GM12878 (cell line): ENCODE results near the gene OSBPL7. TPM values are rescaled to one million over a fixed set of nuclear protein-coding genes. Genes with fewer than 3 reads are reported as not detected.

Experiments
- ATAC-seq: fragments of 200-7000 bp; cut with Tn5 transposase; 3 replicates; pipeline ENCODE4 v1.9.1; 2020; ENCODE audit warnings: mild to moderate bottlenecking, moderate library complexity
- BruUV-seq: library from RNA; stranded (reverse); fragments of 400-500 nt; replicated peaks from 2 replicates; lab custom pipeline; 2021; lab: Mats Ljungman, UMichigan
- CTCF ChIA-PET: fragments of 300-600 bp; sonication (Branson Sonifier 250); formaldehyde crosslinking; extraction: SDS; loops from one replicate; lab custom pipeline; 2021; ENCODE audit warnings: inconsistent platforms; lab: Yijun Ruan, JAX
- POLR2A ChIA-PET: fragments of 350-600 bp; formaldehyde crosslinking; extraction: SDS; loops from one replicate; lab custom pipeline; 2021; ENCODE audit warnings: inconsistent platforms; lab: Charles Lee
- RAD21 ChIA-PET: fragments of 300-600 bp; sonication (Branson Sonifier 250); formaldehyde crosslinking; loops from one replicate; lab custom pipeline; 2023; ENCODE audit warnings: antibody characterized with exemption; ENCODE audit not compliant: unreplicated experiment; lab: Charles Lee
- SMC1A ChIA-PET: fragments of 300-600 bp; sonication (Branson Sonifier 250); formaldehyde crosslinking; loops from one replicate; lab custom pipeline; 2023; ENCODE audit not compliant: unreplicated experiment, uncharacterized antibody; lab: Charles Lee
- DNase-seq: peaks from one replicate; pipeline ENCODE4 v3.0.0-alpha.2; 2011; ENCODE audit warnings: low read depth, low spot score
- FAIRE-seq: peaks from 3 replicates; lab custom pipeline; 2011; peaks lifted over from hg19 to GRCh38; lab: Jason Lieb, UNC
- H2AFZ ChIP-seq: 2 replicates; pipeline ENCODE4 v1.6.0; 2011; ENCODE audit warnings: low read depth, low read length, control low read depth; ENCODE audit not compliant: control insufficient read depth
- H3K27ac ChIP-seq: 2 replicates; pipeline ENCODE4 v1.5.1; 2011; ENCODE audit warnings: control low read depth; ENCODE audit not compliant: control insufficient read depth, insufficient read depth
- H3K27me3 ChIP-seq, 2 experiments: replicated peaks in 1 of 2; 2 replicates each; pipeline versions ENCODE4 v1.6.0 to v1.6.1; 2011; ENCODE audit warnings: low read length in 1 of 2; ENCODE audit not compliant: control insufficient read depth in 2 of 2, insufficient read depth in 2 of 2
- H3K36me3 ChIP-seq, 2 experiments: 2 replicates each; pipeline ENCODE4 v1.5.1; 2011; ENCODE audit warnings: low read length in 1 of 2; ENCODE audit not compliant: control insufficient read depth in 2 of 2, insufficient read depth in 2 of 2
- H3K4me1 ChIP-seq: 2 replicates; pipeline ENCODE4 v1.6.1; 2011; ENCODE audit warnings: mild to moderate bottlenecking, low read length, moderate library complexity, mixed read lengths; ENCODE audit not compliant: control insufficient read depth, insufficient read depth
- H3K4me2 ChIP-seq: 2 replicates; pipeline ENCODE4 v1.6.0; 2011; ENCODE audit warnings: control low read depth; ENCODE audit not compliant: control insufficient read depth, insufficient read depth
- H3K4me3 ChIP-seq: fragments of 200-600 bp; sonication (generic); 2 replicates; pipeline ENCODE4 v1.5.1; 2016
- H3K79me2 ChIP-seq: 2 replicates; pipeline ENCODE4 v1.6.0; 2011; ENCODE audit warnings: low read length; ENCODE audit not compliant: control insufficient read depth, insufficient read depth
- H3K9ac ChIP-seq: 2 replicates; pipeline ENCODE4 v1.8.0; 2011; ENCODE audit warnings: low read length, control low read depth, mixed read lengths; ENCODE audit not compliant: control insufficient read depth, insufficient read depth
- H3K9me3 ChIP-seq: replicated peaks from 3 replicates; pipeline ENCODE4 v1.5.1; 2011; ENCODE audit warnings: mild to moderate bottlenecking, low read length; ENCODE audit not compliant: control insufficient read depth, insufficient read depth
- H4K20me1 ChIP-seq: 2 replicates; pipeline ENCODE4 v1.6.0; 2011; ENCODE audit not compliant: control insufficient read depth, insufficient read depth
- BACH1 ChIP-seq: fragments of 450-650 bp; IDR thresholded peaks from 2 replicates; pipeline ENCODE4 v1.6.1; 2017; ENCODE audit warnings: mild to moderate bottlenecking, borderline replicate concordance
- ETV6 ChIP-seq, 2 experiments: fragments of 450-650 bp in 1 of 2; IDR thresholded peaks in 1 of 2; conservative IDR thresholded peaks in 1 of 2; 2 replicates each; pipeline ENCODE4 v1.6.1; 2014; ENCODE audit warnings: antibody characterized with exemption in 1 of 2, borderline replicate concordance in 1 of 2, low read depth in 1 of 2, mild to moderate bottlenecking in 1 of 2, moderate library complexity in 1 of 2
- HDAC2 ChIP-seq: fragments of 200-600 bp; sonication (generic); IDR thresholded peaks from 2 replicates; pipeline ENCODE4 v1.6.1; 2017
- HDGF ChIP-seq: fragments of 450-650 bp; IDR thresholded peaks from 2 replicates; pipeline ENCODE4 v1.6.1; 2016; ENCODE audit warnings: antibody characterized with exemption
- MTA2 ChIP-seq: fragments of 450-650 bp; IDR thresholded peaks from 2 replicates; pipeline ENCODE4 v1.6.1; 2016; ENCODE audit warnings: low read depth, mild to moderate bottlenecking, moderate library complexity
- NR2C2 ChIP-seq: IDR thresholded peaks from 2 replicates; pipeline ENCODE4 v1.6.1; 2011; ENCODE audit warnings: borderline replicate concordance, low read depth; ENCODE audit not compliant: control insufficient read depth, insufficient read length
- PAX8 ChIP-seq: fragments of 450-650 bp; IDR thresholded peaks from 2 replicates; pipeline ENCODE4 v1.6.1; 2017; ENCODE audit warnings: mild to moderate bottlenecking, moderate library complexity
- SMAD1 ChIP-seq: fragments of 450-650 bp; IDR thresholded peaks from 2 replicates; pipeline ENCODE4 v1.6.1; 2018; ENCODE audit warnings: mild to moderate bottlenecking, low read depth; ENCODE audit not compliant: partially characterized antibody
- YY1 ChIP-seq: IDR thresholded peaks from 2 replicates; pipeline ENCODE4 v1.6.1; 2011; ENCODE audit warnings: low read depth, mild to moderate bottlenecking, low read length
- WGBS: methylation state at CpG from one replicate; pipeline ENCODE4 v1.1.6; 2016; ENCODE audit warnings: low lambda C conversion rate; ENCODE audit not compliant: insufficient replicate concordance, insufficient coverage; ENCODE audit errors: missing lambda C conversion rate; 5-methylcytosine and 5-hydroxymethylcytosine counted together
- in situ Hi-C: fragments of 300-500 bp; cut with MboI; formaldehyde crosslinking; loops from 9 replicates; pipeline ENCODE4 v1.14.3; 2018; ENCODE audit warnings: mixed read lengths
- intact Hi-C: fragments of 100-400 bp; cut with micrococcal nuclease; formaldehyde crosslinking; loops from one replicate; pipeline ENCODE4 v1.14.2; 2022; ENCODE audit not compliant: unreplicated experiment
- polyA plus RNA-seq, 11 experiments: library from polyadenylated mRNA; depleted of rRNA in 4 of 11; unstranded in 6 of 11; stranded (reverse) in 5 of 11; fragments of >200 nt; fragmentation: Nextera tagmentation in 4 of 11; fragmentation: Illumina TruSeq in 1 of 11; extraction: Ambion mirVana in 4 of 11; extraction: Trizol in 1 of 11; gene quantifications; 1 replicate in 1 of 11; 2 replicates in 10 of 11; pipeline versions ENCODE4 v1.2.1 to v1.2.3, GENCODE V29; 2011 to 2016; ENCODE audit warnings: inconsistent platforms in 2 of 11, missing spikeins in 2 of 11, low read depth in 1 of 11
- total RNA-seq, 4 experiments: library from RNA; depleted of rRNA in 3 of 4; stranded (reverse); fragments of >200 nt in 3 of 4; fragmentation: Illumina TruSeq in 1 of 4; extraction: Trizol in 1 of 4; gene quantifications; 2 replicates each; pipeline versions ENCODE4 v1.2.1 to v1.2.3, GENCODE V29; 2013 to 2021
- TF ChIP-seq, protein P1 (sequence below), 3 experiments: IDR thresholded peaks in 2 of 3; conservative IDR thresholded peaks in 1 of 3; 2 replicates each; pipeline ENCODE4 v1.5.1; 2011; ENCODE audit warnings: low read depth in 3 of 3, low read length in 3 of 3, mild to moderate bottlenecking in 3 of 3, control low read depth in 2 of 3, moderate library complexity in 2 of 3, inconsistent platforms in 1 of 3, mixed read lengths in 1 of 3; ENCODE audit not compliant: control insufficient read depth in 2 of 3, insufficient read depth in 1 of 3; ENCODE audit errors: extremely low read depth in 1 of 3
- TF ChIP-seq, protein P2 (sequence below): fragments of 150-350 bp; IDR thresholded peaks from 2 replicates; pipeline ENCODE4 v1.6.1; 2016; ENCODE audit warnings: low read depth, low read length
- TF ChIP-seq, protein P3 (sequence below): fragments of 450-650 bp; IDR thresholded peaks from 2 replicates; pipeline ENCODE4 v1.6.1; 2014; ENCODE audit warnings: mild to moderate bottlenecking
- TF ChIP-seq, protein P4 (sequence below): IDR thresholded peaks from 2 replicates; pipeline ENCODE4 v1.6.1; 2012; ENCODE audit warnings: low read depth, low read length, improper control_type of control experiment
- TF ChIP-seq, protein P5 (sequence below): fragments of 450-650 bp; IDR thresholded peaks from 2 replicates; pipeline ENCODE4 v1.6.1; 2016; ENCODE audit warnings: mild to moderate bottlenecking

OSBPL7 gene
- total and polyA plus RNA-seq, 10 of the 15 experiments (the other 5 are each of a cell fraction or from before 2014, with no cell fraction given): 0.50 to 16.1 (median 6.7) TPM

DNA sequence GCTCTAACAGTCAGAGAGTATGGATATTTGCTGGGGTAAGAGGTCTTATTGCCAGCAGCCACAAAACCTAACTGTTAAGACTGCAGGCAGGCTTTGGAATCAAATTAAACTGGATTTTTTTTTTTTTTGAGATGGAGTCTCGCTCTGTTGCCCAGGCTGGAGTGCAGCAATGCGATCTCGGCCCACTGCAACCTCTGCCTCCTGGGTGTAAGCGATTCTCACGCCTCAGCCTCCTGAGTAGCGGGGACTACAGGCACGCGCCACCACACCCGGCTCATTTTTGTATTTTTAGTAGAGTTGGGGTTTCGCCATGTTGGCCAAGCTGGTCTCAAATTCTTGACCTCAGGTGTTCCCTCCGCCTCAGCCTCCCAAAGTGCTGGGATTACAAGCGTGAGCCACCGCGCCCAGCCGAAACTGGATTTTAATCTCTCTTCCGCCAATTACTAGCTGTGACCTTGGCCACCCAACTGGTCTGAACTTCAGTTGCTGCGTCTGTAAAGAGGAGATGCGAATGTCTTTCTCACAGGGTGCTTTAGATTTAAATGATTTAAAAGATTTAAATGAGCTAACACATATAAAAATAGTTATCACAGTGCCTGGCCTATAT lies 8.9 kb upstream of the OSBPL7 start:
- Histone ChIP-seq H3K27me3 (no peaks in the 10 kb centered on the region), H3K4me1 (peaks cover 9% of the 10 kb centered on the region), H3K9ac (peak overlapping the region; percentile 76), H3K9me3 (no peaks in the 10 kb centered on the region), H3K79me2 (peaks cover 17% of the 10 kb centered on the region), H3K36me3 (peaks cover 6 to 13% of the 10 kb centered on the region in 2 experiments; a peak in 3 of 4 replicates), H3K27ac (peak overlapping the region; percentile 67), H3K4me3 (peak overlapping the region; percentile 97), H2AFZ (no peak overlapping the region), H3K4me2 (peak overlapping the region; percentile 82), H4K20me1 (no peaks in the 10 kb centered on the region)
- SMC1A ChIA-PET: interaction anchor here (0.8 to 1.6 kb wide), 3 partner anchors 9 to 138 kb away, joined by 3 to 7 read pairs (median 3); partner anchors contain the start of genes OSBPL7 and SCRN2
- POLR2A ChIA-PET: interaction anchor here (1.6 to 2.3 kb wide), 2 partner anchors 8 to 13 kb away, joined by 6 to 14 read pairs; partner anchors contain the start of gene OSBPL7
- intact Hi-C loops (no loop called here), in situ Hi-C loops (no loop called here)
- CTCF ChIA-PET: interaction anchor here (1.0 to 3.6 kb wide), 6 partner anchors 8 to 179 kb away, joined by 3 to 24 read pairs (median 6); partner anchors contain the start of genes OSBPL7 and SCRN2
- DNase-seq (no peak), FAIRE-seq (no peak), ATAC-seq (no peak)
- 90% methylated on average over 18 of the region's 18 CpGs for WGBS
- BruUV-seq: no TSS peak
- no peak for TF ChIP-seq ETV6 (conservative IDR thresholded peaks at IDR 0.05 in 1 of 2, IDR thresholded peaks at IDR 0.05 in 1 of 2; ENCODE audit: borderline replicate concordance in 1 of 2, low read depth in 1 of 2)
- TF ChIP-seq, protein P1, sequence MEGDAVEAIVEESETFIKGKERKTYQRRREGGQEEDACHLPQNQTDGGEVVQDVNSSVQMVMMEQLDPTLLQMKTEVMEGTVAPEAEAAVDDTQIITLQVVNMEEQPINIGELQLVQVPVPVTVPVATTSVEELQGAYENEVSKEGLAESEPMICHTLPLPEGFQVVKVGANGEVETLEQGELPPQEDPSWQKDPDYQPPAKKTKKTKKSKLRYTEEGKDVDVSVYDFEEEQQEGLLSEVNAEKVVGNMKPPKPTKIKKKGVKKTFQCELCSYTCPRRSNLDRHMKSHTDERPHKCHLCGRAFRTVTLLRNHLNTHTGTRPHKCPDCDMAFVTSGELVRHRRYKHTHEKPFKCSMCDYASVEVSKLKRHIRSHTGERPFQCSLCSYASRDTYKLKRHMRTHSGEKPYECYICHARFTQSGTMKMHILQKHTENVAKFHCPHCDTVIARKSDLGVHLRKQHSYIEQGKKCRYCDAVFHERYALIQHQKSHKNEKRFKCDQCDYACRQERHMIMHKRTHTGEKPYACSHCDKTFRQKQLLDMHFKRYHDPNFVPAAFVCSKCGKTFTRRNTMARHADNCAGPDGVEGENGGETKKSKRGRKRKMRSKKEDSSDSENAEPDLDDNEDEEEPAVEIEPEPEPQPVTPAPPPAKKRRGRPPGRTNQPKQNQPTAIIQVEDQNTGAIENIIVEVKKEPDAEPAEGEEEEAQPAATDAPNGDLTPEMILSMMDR (IDR thresholded peaks at IDR 0.05 in 2 of 3, conservative IDR thresholded peaks at IDR 0.05 in 1 of 3; ENCODE audit: control insufficient read depth in 2 of 3, extremely low read depth in 1 of 3, insufficient read depth in 1 of 3, low read depth in 3 of 3, low read length in 3 of 3): no peak
- no peak for TF ChIP-seq SMAD1
- no peak for TF ChIP-seq HDGF
- TF ChIP-seq, protein P2, sequence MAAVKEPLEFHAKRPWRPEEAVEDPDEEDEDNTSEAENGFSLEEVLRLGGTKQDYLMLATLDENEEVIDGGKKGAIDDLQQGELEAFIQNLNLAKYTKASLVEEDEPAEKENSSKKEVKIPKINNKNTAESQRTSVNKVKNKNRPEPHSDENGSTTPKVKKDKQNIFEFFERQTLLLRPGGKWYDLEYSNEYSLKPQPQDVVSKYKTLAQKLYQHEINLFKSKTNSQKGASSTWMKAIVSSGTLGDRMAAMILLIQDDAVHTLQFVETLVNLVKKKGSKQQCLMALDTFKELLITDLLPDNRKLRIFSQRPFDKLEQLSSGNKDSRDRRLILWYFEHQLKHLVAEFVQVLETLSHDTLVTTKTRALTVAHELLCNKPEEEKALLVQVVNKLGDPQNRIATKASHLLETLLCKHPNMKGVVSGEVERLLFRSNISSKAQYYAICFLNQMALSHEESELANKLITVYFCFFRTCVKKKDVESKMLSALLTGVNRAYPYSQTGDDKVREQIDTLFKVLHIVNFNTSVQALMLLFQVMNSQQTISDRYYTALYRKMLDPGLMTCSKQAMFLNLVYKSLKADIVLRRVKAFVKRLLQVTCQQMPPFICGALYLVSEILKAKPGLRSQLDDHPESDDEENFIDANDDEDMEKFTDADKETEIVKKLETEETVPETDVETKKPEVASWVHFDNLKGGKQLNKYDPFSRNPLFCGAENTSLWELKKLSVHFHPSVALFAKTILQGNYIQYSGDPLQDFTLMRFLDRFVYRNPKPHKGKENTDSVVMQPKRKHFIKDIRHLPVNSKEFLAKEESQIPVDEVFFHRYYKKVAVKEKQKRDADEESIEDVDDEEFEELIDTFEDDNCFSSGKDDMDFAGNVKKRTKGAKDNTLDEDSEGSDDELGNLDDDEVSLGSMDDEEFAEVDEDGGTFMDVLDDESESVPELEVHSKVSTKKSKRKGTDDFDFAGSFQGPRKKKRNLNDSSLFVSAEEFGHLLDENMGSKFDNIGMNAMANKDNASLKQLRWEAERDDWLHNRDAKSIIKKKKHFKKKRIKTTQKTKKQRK: no peak
- no peak for TF ChIP-seq NR2C2
- no peak for TF ChIP-seq PAX8
- TF ChIP-seq BACH1: no peak
- TF ChIP-seq, protein P3, sequence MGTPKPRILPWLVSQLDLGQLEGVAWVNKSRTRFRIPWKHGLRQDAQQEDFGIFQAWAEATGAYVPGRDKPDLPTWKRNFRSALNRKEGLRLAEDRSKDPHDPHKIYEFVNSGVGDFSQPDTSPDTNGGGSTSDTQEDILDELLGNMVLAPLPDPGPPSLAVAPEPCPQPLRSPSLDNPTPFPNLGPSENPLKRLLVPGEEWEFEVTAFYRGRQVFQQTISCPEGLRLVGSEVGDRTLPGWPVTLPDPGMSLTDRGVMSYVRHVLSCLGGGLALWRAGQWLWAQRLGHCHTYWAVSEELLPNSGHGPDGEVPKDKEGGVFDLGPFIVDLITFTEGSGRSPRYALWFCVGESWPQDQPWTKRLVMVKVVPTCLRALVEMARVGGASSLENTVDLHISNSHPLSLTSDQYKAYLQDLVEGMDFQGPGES: no peak
- TF ChIP-seq, protein P4, sequence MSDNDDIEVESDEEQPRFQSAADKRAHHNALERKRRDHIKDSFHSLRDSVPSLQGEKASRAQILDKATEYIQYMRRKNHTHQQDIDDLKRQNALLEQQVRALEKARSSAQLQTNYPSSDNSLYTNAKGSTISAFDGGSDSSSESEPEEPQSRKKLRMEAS: no peak
- TF ChIP-seq MTA2: no peak
- TF ChIP-seq, protein P5, sequence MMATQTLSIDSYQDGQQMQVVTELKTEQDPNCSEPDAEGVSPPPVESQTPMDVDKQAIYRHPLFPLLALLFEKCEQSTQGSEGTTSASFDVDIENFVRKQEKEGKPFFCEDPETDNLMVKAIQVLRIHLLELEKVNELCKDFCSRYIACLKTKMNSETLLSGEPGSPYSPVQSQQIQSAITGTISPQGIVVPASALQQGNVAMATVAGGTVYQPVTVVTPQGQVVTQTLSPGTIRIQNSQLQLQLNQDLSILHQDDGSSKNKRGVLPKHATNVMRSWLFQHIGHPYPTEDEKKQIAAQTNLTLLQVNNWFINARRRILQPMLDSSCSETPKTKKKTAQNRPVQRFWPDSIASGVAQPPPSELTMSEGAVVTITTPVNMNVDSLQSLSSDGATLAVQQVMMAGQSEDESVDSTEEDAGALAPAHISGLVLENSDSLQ: no peak
- TF ChIP-seq HDAC2: no peak
- no peak for TF ChIP-seq YY1
- RAD21 ChIA-PET: interaction anchor here (1.3 kb wide), 1 partner anchor 181 kb away, joined by 3 read pairs; the partner anchor contains the start of gene KPNB1
